ENCODE measurements around the gene CIRBP.

The CIRBP gene

DNA sequence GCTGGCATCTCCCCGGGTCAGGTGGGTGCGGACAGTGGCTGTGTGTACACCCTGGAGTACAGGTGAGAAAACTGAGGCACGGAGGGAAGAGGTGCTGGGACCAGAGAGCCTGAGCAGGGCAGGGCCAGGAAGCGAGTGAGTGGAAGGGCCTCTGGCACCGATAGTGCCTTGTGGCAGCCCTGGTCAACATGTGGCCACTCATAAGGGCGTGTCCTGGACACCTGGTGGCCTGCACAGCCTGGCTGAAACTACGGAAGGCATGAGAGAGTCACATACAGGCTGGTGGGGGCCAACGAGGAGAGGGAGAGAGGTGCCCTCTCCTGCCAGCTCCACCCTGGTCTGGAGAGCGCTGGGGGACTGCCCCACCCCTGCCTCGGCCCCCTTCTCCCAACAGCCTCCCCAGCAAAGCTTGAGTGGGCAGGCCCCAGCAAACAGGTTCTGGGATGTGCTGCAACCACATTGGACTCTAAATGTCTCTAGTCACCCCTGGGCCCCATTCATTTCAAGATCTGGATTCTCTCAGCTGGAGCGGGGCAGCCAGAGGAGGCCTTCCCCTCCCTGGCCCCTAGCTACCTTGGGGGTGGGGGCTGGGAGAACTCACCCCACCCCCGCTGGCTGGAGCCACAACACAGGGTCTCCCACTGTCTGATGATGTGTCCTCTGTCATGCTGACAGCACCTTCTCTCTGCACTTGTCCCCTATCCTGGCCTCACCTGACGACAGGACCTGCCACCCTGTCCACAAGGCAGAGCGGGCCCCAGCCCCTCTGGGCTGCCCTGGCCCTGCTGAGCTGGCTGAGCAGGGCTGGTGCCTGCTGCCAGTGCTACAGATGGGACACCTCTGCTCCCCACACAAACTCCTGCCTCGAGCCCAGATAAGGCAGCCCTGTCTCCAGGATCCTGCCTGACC, 37.1 kb upstream of the CIRBP start:
- TF ChIP-seq, protein P1, sequence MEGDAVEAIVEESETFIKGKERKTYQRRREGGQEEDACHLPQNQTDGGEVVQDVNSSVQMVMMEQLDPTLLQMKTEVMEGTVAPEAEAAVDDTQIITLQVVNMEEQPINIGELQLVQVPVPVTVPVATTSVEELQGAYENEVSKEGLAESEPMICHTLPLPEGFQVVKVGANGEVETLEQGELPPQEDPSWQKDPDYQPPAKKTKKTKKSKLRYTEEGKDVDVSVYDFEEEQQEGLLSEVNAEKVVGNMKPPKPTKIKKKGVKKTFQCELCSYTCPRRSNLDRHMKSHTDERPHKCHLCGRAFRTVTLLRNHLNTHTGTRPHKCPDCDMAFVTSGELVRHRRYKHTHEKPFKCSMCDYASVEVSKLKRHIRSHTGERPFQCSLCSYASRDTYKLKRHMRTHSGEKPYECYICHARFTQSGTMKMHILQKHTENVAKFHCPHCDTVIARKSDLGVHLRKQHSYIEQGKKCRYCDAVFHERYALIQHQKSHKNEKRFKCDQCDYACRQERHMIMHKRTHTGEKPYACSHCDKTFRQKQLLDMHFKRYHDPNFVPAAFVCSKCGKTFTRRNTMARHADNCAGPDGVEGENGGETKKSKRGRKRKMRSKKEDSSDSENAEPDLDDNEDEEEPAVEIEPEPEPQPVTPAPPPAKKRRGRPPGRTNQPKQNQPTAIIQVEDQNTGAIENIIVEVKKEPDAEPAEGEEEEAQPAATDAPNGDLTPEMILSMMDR (IDR thresholded peaks at IDR 0.05; ENCODE audit: borderline replicate concordance, insufficient read depth, low read depth, low read length), result no peak
- H3K4me3 ChIP-seq (ENCODE audit: low read depth, low read length), result no peak overlapping the region

DNA sequence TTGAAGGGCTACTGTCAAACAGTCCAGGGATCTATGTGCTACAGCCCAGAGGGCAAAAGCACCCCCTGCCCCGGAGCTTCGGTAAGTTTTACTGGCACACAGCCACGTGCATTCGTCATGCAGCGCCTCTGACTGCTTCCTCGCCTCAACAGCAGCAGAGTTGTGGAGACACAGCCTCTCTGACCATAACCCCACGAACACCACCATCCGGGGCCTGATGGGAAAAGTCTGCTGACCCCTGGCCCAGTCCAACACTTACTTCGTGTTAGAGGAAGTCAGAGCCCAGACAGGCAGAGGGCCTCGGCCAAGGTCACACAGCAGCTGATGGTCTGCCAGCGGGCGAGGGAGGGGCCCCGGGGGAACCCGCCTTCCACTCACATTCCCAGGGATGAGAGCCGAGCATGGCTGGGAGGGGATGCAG, 36.5 kb upstream of the CIRBP start:
- TF ChIP-seq, protein P1 (IDR thresholded peaks at IDR 0.05; ENCODE audit: borderline replicate concordance, insufficient read depth, low read depth, low read length), result no peak
- no peak overlapping the region for H3K4me3 ChIP-seq (ENCODE audit: low read depth, low read length)

DNA sequence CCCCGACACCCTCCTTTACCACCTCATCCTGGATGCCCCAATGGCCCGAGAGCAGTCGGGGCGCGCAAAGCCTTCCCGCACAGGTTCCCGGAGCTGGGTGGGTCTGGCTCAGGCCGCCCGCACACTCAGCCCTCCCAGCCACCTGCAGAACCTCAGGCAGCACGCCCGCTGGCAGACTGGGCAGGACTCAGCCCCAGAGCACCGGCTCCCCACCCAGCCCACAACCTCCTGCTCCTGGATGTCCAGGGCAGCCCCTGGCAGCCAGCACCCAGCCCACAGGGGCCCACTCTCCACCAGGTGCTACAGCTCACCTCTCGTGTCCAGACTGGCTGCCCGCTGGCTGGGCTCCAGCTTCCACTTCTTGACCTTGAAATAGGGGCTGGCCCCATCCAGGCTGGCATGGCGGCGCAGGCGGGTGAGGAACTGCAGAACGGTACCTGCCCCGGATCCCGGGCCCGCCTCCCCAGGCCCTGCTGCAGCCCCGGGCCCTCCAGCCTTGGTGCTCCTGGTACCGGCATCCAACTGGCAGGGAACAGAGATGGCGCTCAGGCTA, 35.9 kb upstream of the CIRBP start:
- H3K4me3 ChIP-seq (ENCODE audit: low read depth, low read length), result no peak overlapping the region
- TF ChIP-seq, protein P1 (IDR thresholded peaks at IDR 0.05; ENCODE audit: borderline replicate concordance, insufficient read depth, low read depth, low read length), result no peak

DNA sequence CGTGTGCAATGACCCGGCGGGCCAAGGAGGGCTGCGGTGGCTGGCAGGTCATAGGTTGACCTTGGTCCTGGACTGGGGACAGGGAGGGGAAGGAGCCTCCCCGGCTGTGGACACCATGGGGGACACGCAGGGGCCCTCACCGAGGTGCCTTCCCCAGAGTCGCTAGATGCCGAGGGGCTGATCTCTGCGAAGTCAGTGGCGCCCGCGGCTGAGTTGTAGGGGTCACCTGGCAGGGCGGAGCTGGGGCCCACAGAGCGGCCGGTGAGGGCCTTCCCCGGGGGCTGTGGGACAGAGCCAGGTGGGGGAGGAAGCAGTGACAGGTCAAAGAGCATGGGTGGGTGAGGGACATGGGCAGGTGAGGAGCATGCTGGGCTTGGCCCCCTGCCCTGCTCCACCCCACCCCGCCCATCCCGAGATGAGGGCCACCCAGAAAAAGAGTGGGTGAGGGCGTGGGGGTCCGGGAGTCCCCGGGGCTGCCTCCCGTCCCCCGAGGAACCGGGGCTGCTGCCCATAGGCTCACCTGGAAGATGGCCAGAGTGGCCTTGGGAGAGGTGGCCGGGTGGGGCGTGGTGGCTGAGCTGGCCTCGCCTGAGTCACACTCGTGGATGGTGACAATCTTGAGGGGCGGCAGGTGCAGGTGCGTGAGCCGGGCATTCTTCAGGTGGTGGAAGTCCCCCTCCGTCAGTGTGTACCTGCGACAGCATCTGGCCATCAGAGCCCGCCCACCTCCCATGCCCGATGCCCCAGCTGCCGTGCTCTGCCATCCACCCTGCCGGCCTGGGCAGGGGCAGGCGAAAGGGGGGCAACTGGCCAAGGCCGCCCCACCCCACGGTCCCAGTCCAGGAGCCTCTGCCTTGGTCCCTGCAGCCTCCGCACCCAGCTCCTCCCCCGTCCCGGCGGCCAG, 34.8 kb upstream of the CIRBP start:
- TF ChIP-seq, protein P1 (IDR thresholded peaks at IDR 0.05; ENCODE audit: borderline replicate concordance, insufficient read depth, low read depth, low read length), result no peak
- H3K4me3 ChIP-seq (ENCODE audit: low read depth, low read length), result no peak overlapping the region

DNA sequence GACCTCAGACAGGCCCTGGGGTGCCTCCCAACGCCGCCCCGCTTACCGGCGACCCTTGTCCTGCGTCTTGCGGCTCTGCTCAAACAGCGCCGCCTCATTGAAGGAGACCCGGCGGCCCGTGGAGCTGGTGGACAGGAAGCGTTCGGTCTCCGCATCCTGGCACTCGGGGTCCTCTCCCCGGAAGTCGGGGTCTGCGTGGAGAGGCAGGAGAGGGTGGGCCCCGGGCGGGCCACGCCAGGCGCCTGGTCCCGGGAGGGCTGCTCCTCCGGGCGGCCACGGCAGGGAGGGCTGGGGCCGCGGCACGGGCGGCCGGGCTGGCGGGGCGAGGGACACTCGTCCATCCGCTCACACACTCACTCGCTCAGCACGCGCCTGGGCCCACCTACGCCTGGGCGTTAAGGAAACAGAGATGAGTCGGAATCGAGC, 34.2 kb upstream of the CIRBP start:
- H3K4me3 ChIP-seq (ENCODE audit: low read depth, low read length), result no peak overlapping the region
- TF ChIP-seq, protein P1 (IDR thresholded peaks at IDR 0.05; ENCODE audit: borderline replicate concordance, insufficient read depth, low read depth, low read length), result no peak

DNA sequence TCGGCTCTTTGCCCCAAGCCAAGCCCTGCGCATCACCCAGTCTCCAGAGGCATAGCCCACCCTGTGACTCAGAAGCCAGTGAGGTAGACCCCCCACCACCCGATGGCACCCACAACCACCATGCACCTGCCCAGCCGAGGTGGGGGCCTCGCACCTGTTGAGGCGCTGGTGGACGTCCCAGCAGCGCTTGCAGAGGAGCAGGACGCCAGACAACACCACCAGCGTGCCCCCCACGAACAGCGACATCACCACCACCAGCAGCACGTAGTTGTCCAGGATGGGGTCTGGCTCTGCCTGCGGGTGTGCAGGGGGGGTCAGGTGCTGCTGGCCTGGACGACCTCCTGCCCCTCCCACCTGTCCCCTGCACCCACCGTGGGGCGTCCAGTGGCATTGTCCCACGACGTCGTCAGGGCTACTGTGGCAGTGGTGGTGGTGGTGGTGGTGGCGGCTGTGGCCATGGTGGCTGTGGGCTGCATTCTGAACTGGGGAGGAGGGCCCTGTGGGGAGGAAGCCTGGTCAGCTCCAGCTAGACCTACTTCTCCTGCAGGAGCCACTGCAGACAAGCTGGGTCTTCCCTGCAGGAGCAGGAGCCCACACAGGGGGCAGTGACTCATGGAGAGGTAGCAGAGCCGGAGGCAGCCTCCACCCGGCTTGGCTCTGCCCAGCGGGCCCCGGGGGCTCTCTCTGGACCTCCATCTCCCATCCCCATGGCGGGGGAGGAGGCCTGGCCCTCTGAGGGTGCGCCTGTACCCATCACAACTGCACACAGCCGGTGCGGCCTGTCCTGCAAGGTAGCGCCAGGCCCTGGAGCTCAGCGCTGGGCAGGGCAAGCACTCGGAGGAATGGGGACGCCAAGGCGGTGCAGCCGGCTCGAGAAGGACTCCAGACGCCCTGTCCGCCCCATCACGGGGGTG, 33.2 kb upstream of the CIRBP start:
- TF ChIP-seq, protein P1 (IDR thresholded peaks at IDR 0.05; ENCODE audit: borderline replicate concordance, insufficient read depth, low read depth, low read length), result no peak
- no peak overlapping the region for H3K4me3 ChIP-seq (ENCODE audit: low read depth, low read length)

All from GM12875 (cell line).